H1 (cell line): ENCODE results near the gene CASKIN2. TPM values are rescaled to one million over a fixed set of nuclear protein-coding genes. Genes with fewer than 3 reads are reported as not detected.

Experiments
- CTCF ChIA-PET: fragments of 300-600 bp; sonication (Branson Sonifier 250); formaldehyde crosslinking; loops from one replicate; lab custom pipeline; 2021; ENCODE audit not compliant: partially characterized antibody; lab: Charles Lee
- POLR2A ChIA-PET: fragments of 300-600 bp; sonication (Branson Sonifier 250); formaldehyde crosslinking; loops from one replicate; lab custom pipeline; 2021; ENCODE audit warnings: inconsistent platforms; ENCODE audit not compliant: partially characterized antibody; lab: Charles Lee
- DNase-seq, 2 experiments: peaks; one replicate each; pipeline versions ENCODE4 v3.0.0 to v3.0.0-alpha.2; 2010 to 2022; ENCODE audit warnings: low spot score in 2 of 2, low read depth in 1 of 2, mixed read lengths in 1 of 2
- FAIRE-seq: peaks from 2 replicates; lab custom pipeline; 2011; peaks lifted over from hg19 to GRCh38; lab: Jason Lieb, UNC
- H2AFZ ChIP-seq: 2 replicates; pipeline ENCODE4 v1.8.1; 2012; ENCODE audit warnings: low read length, inconsistent platforms
- H2AK5ac ChIP-seq: 2 replicates; pipeline ENCODE4 v1.6.1; 2013; ENCODE audit warnings: low read depth, low read length
- H2BK120ac ChIP-seq: replicated peaks from 2 replicates; pipeline ENCODE3; 2013; ENCODE audit warnings: low read depth, low read length, inconsistent platforms
- H2BK12ac ChIP-seq: 2 replicates; pipeline ENCODE4 v1.6.1; 2013; ENCODE audit warnings: low read depth, low read length
- H2BK15ac ChIP-seq: 2 replicates; pipeline ENCODE4 v1.6.1; 2013; ENCODE audit warnings: low read length
- H2BK20ac ChIP-seq: 2 replicates; pipeline ENCODE4 v1.6.1; 2013; ENCODE audit warnings: low read length
- H2BK5ac ChIP-seq: 2 replicates; pipeline ENCODE4 v1.6.1; 2013; ENCODE audit warnings: low read depth, low read length
- H3K14ac ChIP-seq: 2 replicates; pipeline ENCODE4 v1.6.1; 2013; ENCODE audit warnings: inconsistent platforms; ENCODE audit not compliant: insufficient read length
- H3K18ac ChIP-seq: 2 replicates; pipeline ENCODE4 v1.6.1; 2013; ENCODE audit warnings: low read length; ENCODE audit errors: extremely low read depth
- H3K23ac ChIP-seq: 2 replicates; pipeline ENCODE4 v1.6.1; 2013; ENCODE audit warnings: inconsistent platforms; ENCODE audit not compliant: insufficient read length
- H3K23me2 ChIP-seq: 2 replicates; pipeline ENCODE4 v1.6.1; 2013; ENCODE audit warnings: low read depth, low read length
- H3K27ac ChIP-seq: 2 replicates; pipeline ENCODE4 v1.6.1; 2011; ENCODE audit warnings: low read depth, low read length, inconsistent platforms
- H3K27me3 ChIP-seq, 4 experiments: replicated peaks in 1 of 4; 1 replicate in 1 of 4; 2 replicates in 3 of 4; pipeline versions ENCODE4 v1.6.1 to v1.8.1; 2011 to 2013; ENCODE audit warnings: low read length in 3 of 4, mild to moderate bottlenecking in 3 of 4, inconsistent platforms in 2 of 4, mixed read lengths in 2 of 4, moderate library complexity in 1 of 4; ENCODE audit not compliant: control insufficient read depth in 3 of 4, insufficient read depth in 3 of 4; ENCODE audit errors: extremely low read depth in 1 of 4
- H3K36me3 ChIP-seq, 4 experiments: 2 replicates each; pipeline versions ENCODE4 v1.6.1 to v1.8.1; 2011 to 2013; ENCODE audit warnings: mild to moderate bottlenecking in 4 of 4, low read length in 3 of 4, moderate library complexity in 2 of 4, control low read depth in 1 of 4, inconsistent platforms in 1 of 4; ENCODE audit not compliant: insufficient read depth in 4 of 4, control insufficient read depth in 2 of 4
- H3K4ac ChIP-seq: replicated peaks from 2 replicates; pipeline ENCODE3; 2013; ENCODE audit warnings: low read length, low read depth, mixed read lengths, inconsistent platforms; ENCODE audit not compliant: insufficient read length
- H3K4me1 ChIP-seq, 4 experiments: replicated peaks in 1 of 4; 1 replicate in 1 of 4; 2 replicates in 3 of 4; pipeline versions ENCODE4 v1.6.1 to v1.8.1; 2011 to 2013; ENCODE audit warnings: low read length in 3 of 4, inconsistent platforms in 2 of 4, mixed read lengths in 1 of 4; ENCODE audit not compliant: insufficient read depth in 4 of 4, control insufficient read depth in 3 of 4
- H3K4me2 ChIP-seq, 2 experiments: 2 replicates each; pipeline versions ENCODE4 v1.6.1 to v1.8.1; 2011 to 2013; ENCODE audit warnings: low read depth in 2 of 2, low read length in 2 of 2, control low read depth in 1 of 2, inconsistent platforms in 1 of 2, mild to moderate bottlenecking in 1 of 2; ENCODE audit not compliant: insufficient read depth in 1 of 2
- H3K4me3 ChIP-seq, 4 experiments: fragments of 200-600, 300-600 bp in 1 of 4; sonication (generic), shearing (Covaris generic), sonication (Bioruptor Twin) in 1 of 4; 2 replicates each; pipeline versions ENCODE4 v1.5.1 to v1.8.1; 2011 to 2016; ENCODE audit warnings: low read length in 4 of 4, low read depth in 3 of 4, control low read depth in 2 of 4, inconsistent platforms in 2 of 4, mild to moderate bottlenecking in 2 of 4, mixed read lengths in 1 of 4, moderate library complexity in 1 of 4; ENCODE audit not compliant: insufficient read depth in 2 of 4; ENCODE audit errors: extremely low read depth in 1 of 4
- H3K56ac ChIP-seq: replicated peaks from 2 replicates; pipeline ENCODE3; 2013; ENCODE audit warnings: low read depth, mild to moderate bottlenecking, mixed read lengths, low read length, inconsistent platforms; ENCODE audit not compliant: insufficient read length
- H3K79me1 ChIP-seq: 2 replicates; pipeline ENCODE4 v1.6.1; 2013; ENCODE audit warnings: low read depth, low read length, control low read depth
- H3K79me2 ChIP-seq, 2 experiments: 2 replicates each; pipeline versions ENCODE4 v1.6.1 to v1.8.1; 2012 to 2013; ENCODE audit warnings: low read length in 2 of 2, mild to moderate bottlenecking in 2 of 2, inconsistent platforms in 1 of 2; ENCODE audit not compliant: insufficient read depth in 2 of 2, control insufficient read depth in 1 of 2
- H3K9ac ChIP-seq, 4 experiments: replicated peaks in 1 of 4; 1 replicate in 1 of 4; 2 replicates in 3 of 4; pipeline versions ENCODE4 v1.6.1 to v1.8.1; 2011 to 2013; ENCODE audit warnings: low read depth in 3 of 4, low read length in 3 of 4, control low read depth in 2 of 4, mild to moderate bottlenecking in 2 of 4, moderate library complexity in 2 of 4, inconsistent platforms in 1 of 4; ENCODE audit errors: extremely low read depth in 1 of 4
- H3K9me3 ChIP-seq, 2 experiments: 2 replicates each; pipeline versions ENCODE4 v1.6.1 to v1.8.1; 2012 to 2013; ENCODE audit warnings: mild to moderate bottlenecking in 2 of 2, moderate library complexity in 2 of 2, control low read depth in 1 of 2, inconsistent platforms in 1 of 2, low read depth in 1 of 2, low read length in 1 of 2, mixed read lengths in 1 of 2; ENCODE audit not compliant: insufficient read depth in 2 of 2
- H4K20me1 ChIP-seq, 2 experiments: replicated peaks in 1 of 2; 2 replicates each; pipeline versions ENCODE3 to v1.8.1; 2011 to 2013; ENCODE audit warnings: inconsistent platforms in 2 of 2, low read length in 2 of 2, mild to moderate bottlenecking in 1 of 2; ENCODE audit not compliant: insufficient read depth in 2 of 2, control insufficient read depth in 1 of 2
- H4K5ac ChIP-seq: 2 replicates; pipeline ENCODE4 v1.6.1; 2013; ENCODE audit warnings: low read length, low read depth, mixed read lengths, inconsistent platforms; ENCODE audit not compliant: insufficient read length
- H4K8ac ChIP-seq: 2 replicates; pipeline ENCODE4 v1.8.0; 2013; ENCODE audit warnings: mild to moderate bottlenecking, moderate library complexity, low read length, inconsistent platforms; ENCODE audit not compliant: insufficient read depth; ENCODE audit errors: extremely low read depth
- H4K91ac ChIP-seq: replicated peaks from 2 replicates; pipeline ENCODE3; 2013; ENCODE audit warnings: low read length, mixed read lengths, inconsistent platforms; ENCODE audit not compliant: insufficient read length
- ASH2L ChIP-seq: fragments of 200-600, 300-600 bp; sonication (generic); IDR thresholded peaks from one replicate; pipeline ENCODE4 v1.7.1; 2017; ENCODE audit warnings: low read length
- EZH2 ChIP-seq: fragments of 200-600 bp; sonication (generic); IDR thresholded peaks from 2 replicates; pipeline ENCODE4 v1.7.1; 2012; ENCODE audit warnings: low read depth, mild to moderate bottlenecking, moderate library complexity, low read length, inconsistent platforms; ENCODE audit not compliant: severe bottlenecking
- WGBS, 2 experiments: shearing (Covaris generic) in 1 of 2; methylation state at CpG; one replicate each; pipeline versions ENCODE4 v1.1.6 to v1.1.7; 2013 to 2015; ENCODE audit warnings: low lambda C conversion rate in 2 of 2, mixed read lengths in 2 of 2, inconsistent platforms in 1 of 2, low coverage in 1 of 2, missing lambda C conversion rate in 1 of 2; ENCODE audit not compliant: insufficient replicate concordance in 2 of 2, insufficient coverage in 1 of 2, insufficient read length in 1 of 2; ENCODE audit errors: extremely low coverage in 1 of 2, missing lambda C conversion rate in 1 of 2; 5-methylcytosine and 5-hydroxymethylcytosine counted together
- polyA plus RNA-seq, 7 experiments: library from polyadenylated mRNA; depleted of rRNA in 3 of 7; stranded (reverse) in 5 of 7; unstranded in 2 of 7; fragments of >200 nt in 5 of 7; fragments of 200-250 nt in 2 of 7; gene quantifications; 1 replicate in 5 of 7; 2 replicates in 1 of 7; 4 replicates in 1 of 7; pipeline versions ENCODE4 v1.2.1 to v1.2.3, GENCODE V29; 2011 to 2013; ENCODE audit warnings: missing spikeins in 2 of 7, mixed read lengths in 2 of 7
- total RNA-seq: library from RNA; stranded (reverse); fragmentation: NEBNext Ultra II Directional; extraction: Animal tissue kit (Norgen Biotek cat#: 25700); gene quantifications from 2 replicates; pipeline ENCODE4 v1.2.1, GENCODE V29; 2021

Gene CASKIN2
- total and polyA plus RNA-seq, 2 of the 8 experiments (the other 6 are each of a cell fraction or from before 2014, with no cell fraction given) = 6.7 to 32.3 TPM

GRCh38 chr17:75546181-75546580 lies 30.8 kb upstream of the CASKIN2 start:
- H3K56ac ChIP-seq = no peak overlapping the region
- H3K27ac ChIP-seq = no peak overlapping the region
- H3K18ac ChIP-seq = no peak overlapping the region
- H3K23me2 ChIP-seq = peaks cover 1% of the 10 kb centered on the region; the same call in 1 of the 2 replicates
- H2BK12ac ChIP-seq = no peak overlapping the region
- DNase-seq = no peak
- H4K91ac ChIP-seq = no peak overlapping the region
- no peak overlapping the region for H3K9ac ChIP-seq
- no peak overlapping the region for H2BK20ac ChIP-seq
- H3K79me2 ChIP-seq = no peaks in the 10 kb centered on the region; a peak in 1 of 4 replicates
- no peak overlapping the region for H2BK15ac ChIP-seq
- FAIRE-seq = no peak
- no peaks in the 10 kb centered on the region for H3K36me3 ChIP-seq
- peaks cover 0 to 2% of the 10 kb centered on the region in 2 experiments for H4K20me1 ChIP-seq
- POLR2A ChIA-PET = no interaction called here
- H4K5ac ChIP-seq = no peak overlapping the region
- H2BK120ac ChIP-seq = no peak overlapping the region
- H2BK5ac ChIP-seq = no peak overlapping the region
- no peaks in the 10 kb centered on the region; the same call in 1 of the 2 replicates for H3K79me1 ChIP-seq
- no peak overlapping the region for H3K4me3 ChIP-seq
- no peaks in the 10 kb centered on the region for H3K27me3 ChIP-seq
- no peaks in the 10 kb centered on the region for H3K9me3 ChIP-seq
- H2AK5ac ChIP-seq = no peak overlapping the region
- H3K23ac ChIP-seq = no peak overlapping the region
- CTCF ChIA-PET = no interaction called here
- WGBS, 2 experiments = 92% methylated on average over 13 of the region's 13 CpGs; no CpG with 5 or more reads in 1 of the 2 experiments
- H3K4me2 ChIP-seq = no peak overlapping the region
- no peak overlapping the region for H4K8ac ChIP-seq
- H3K4me1 ChIP-seq = peaks cover 9 to 23% (median 16%) of the 10 kb centered on the region in 4 experiments
- H3K4ac ChIP-seq = no peak overlapping the region
- no peak overlapping the region for H2AFZ ChIP-seq
- no peak overlapping the region for H3K14ac ChIP-seq
- no peak for TF ChIP-seq ASH2L
- TF ChIP-seq EZH2 = no peak
